AG04449 (cell line): ENCODE measurements around the gene MORN5.
A peak's percentile ranks its signal among the peaks of the same experiment; 100 is the strongest.

Source experiments
- CTCF ChIA-PET: fragments of 350-600 bp; formaldehyde crosslinking; extraction: SDS; loops from one replicate; lab custom pipeline; 2021; ENCODE audit warnings: antibody characterized with exemption; lab: Yijun Ruan, JAX
- POLR2A ChIA-PET: fragments of 400-600, 350-600 bp; formaldehyde crosslinking; extraction: SDS; loops from one replicate; lab custom pipeline; 2020; ENCODE audit warnings: antibody characterized with exemption, inconsistent platforms; lab: Yijun Ruan, JAX
- DNase-seq: peaks from one replicate; pipeline ENCODE4 v3.0.0-alpha.2; 2010; ENCODE audit warnings: low read depth, low spot score
- H3K4me3 ChIP-seq: 2 replicates; pipeline ENCODE4 v1.5.1; 2011; ENCODE audit warnings: low read depth, mild to moderate bottlenecking, control low read depth, low read length
- TF ChIP-seq, protein P1 (sequence below): IDR thresholded peaks from one replicate; pipeline ENCODE4 v1.5.1; 2011; ENCODE audit warnings: mild to moderate bottlenecking, moderate library complexity, low read length, control low read depth, inconsistent platforms; ENCODE audit not compliant: insufficient read depth; ENCODE audit errors: missing control alignments

Gene MORN5

DNA sequence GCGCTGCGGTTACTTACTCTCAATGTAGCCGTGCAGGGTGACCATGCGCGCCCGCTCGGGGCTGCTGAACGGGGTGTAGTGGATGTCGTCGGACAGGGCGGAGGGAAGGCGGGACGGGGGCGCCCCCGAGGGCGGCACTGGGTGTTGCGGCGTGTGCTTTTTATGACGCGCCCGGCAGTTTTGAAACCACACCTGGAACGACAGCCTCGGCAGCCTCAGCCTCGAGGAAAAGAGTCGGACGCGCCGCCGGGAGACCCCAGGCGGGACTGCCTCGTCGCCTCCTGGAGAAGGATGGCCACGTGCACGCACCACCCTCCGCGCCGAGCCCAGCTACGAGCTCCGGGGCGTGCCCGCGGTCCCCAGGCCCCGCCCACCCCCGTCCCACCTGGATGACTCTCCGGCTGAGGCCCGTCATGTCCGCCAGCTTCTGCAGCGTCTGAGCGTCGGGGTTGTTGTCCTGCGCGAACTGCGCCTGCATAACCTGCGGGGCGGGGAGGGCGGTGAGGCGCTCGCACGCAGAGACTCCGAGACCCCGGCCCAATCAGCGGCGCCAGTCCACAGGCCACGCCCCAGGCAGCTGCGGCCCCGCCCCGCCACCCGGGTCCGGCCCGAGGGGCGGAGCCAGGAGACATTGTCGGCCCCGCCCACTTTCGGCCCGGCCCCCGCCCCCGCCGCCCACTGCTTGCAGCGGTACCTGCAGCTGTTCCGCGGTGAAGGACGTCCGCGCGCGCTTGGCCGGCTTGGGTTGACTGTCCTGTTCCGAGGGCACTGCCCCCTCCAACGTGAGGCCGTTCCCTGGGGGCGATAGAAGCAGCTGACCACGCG, 54.1 kb downstream of the MORN5 start:
- ChIA-PET CTCF (interaction anchor here (1.4 kb wide), 1 partner anchor 88 kb away, joined by 4 read pairs; no protein-coding TSS in a partner anchor), POLR2A (no interaction called here)
- TF ChIP-seq, protein P1, sequence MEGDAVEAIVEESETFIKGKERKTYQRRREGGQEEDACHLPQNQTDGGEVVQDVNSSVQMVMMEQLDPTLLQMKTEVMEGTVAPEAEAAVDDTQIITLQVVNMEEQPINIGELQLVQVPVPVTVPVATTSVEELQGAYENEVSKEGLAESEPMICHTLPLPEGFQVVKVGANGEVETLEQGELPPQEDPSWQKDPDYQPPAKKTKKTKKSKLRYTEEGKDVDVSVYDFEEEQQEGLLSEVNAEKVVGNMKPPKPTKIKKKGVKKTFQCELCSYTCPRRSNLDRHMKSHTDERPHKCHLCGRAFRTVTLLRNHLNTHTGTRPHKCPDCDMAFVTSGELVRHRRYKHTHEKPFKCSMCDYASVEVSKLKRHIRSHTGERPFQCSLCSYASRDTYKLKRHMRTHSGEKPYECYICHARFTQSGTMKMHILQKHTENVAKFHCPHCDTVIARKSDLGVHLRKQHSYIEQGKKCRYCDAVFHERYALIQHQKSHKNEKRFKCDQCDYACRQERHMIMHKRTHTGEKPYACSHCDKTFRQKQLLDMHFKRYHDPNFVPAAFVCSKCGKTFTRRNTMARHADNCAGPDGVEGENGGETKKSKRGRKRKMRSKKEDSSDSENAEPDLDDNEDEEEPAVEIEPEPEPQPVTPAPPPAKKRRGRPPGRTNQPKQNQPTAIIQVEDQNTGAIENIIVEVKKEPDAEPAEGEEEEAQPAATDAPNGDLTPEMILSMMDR, result no peak
- H3K4me3 ChIP-seq, result peak overlapping the region; percentile 42
- no peak for DNase-seq

DNA sequence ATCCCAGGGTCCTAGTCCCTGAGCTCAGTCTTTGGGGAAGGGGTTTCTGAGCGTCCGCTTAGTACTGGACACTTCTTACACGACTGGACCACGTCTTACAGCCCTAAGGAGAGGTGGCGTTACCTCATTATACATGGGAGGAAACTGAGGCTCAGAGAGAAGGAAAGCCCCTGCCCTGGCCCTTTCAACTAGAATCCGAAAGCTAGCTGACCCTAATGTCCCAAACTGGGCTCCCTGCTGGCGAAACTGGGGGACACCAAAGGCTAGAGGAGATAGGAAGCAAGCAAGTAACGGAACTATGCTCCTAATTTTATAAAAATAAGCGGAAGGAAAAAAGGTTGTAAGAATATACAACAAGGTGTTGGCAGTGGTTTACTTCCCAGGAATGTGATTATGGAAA, 54.8 kb downstream of the MORN5 start:
- H3K4me3 ChIP-seq, result peak overlapping the region; percentile 25; the same call in 1 of the 2 replicates
- ChIA-PET POLR2A (no interaction called here), CTCF (interaction anchor here (1.4 kb wide), 1 partner anchor 89 kb away, joined by 4 read pairs; no protein-coding TSS in a partner anchor)
- TF ChIP-seq, protein P1, result no peak
- DNase-seq, result no peak

DNA sequence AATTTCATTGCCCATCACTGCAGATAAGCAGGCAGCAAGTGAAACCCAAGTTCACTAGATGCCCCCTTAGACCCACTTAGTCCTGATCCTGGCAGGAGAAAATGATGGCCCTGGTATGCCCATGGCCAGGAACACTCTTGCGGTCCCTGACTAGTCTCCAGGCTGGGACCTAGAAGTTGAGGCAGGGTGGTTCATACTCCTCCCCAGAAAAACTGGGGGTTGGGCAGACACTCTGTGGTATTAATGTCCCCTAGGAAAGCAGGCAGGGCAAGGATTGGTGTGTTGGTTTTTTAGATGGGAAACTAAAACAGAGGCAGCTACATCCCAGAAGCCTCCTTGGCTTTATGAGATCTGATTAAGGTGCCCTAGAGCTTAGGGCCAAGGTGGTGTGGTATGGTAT, 56.0 kb downstream of the MORN5 start:
- H3K4me3 ChIP-seq, result no peak overlapping the region
- ChIA-PET POLR2A (no interaction called here), CTCF (interaction anchor here (1.1 to 2.2 kb wide), 2 partner anchors 93 to 117 kb away, joined by 5 to 6 read pairs; no protein-coding TSS in a partner anchor)
- TF ChIP-seq, protein P1, result no peak
- no peak for DNase-seq

DNA sequence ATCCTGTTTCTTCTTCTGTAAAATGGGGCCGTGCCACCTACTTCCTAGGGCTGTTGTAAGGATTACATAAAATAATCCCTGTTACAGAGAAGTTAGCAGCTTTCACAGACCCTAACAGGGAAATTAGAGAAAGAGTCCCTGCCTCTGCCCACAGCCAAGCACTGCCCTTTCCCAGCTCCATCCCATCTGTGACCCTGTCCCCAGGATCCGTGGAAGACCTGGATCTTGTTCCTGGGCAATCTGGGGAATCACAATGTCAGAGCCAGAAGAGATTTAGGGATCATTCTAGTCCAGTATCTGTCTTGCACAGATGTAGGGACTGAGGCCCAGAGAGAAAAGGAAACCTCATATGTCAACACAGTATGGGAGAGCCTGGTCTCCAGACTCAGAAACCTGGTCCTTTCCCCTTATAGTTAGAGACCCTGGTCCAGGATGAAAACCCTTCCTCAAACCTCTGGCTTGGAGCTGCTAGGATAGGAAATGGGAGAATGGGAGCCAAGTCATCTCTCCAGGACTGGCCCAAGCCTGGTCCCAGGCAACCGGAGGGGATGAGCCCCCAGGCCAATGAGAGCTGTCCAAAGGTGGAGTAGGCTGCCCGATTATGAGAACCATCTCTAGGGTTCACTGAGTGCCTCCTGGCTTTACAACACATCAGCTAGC, 56.6 kb downstream of the MORN5 start:
- TF ChIP-seq, protein P1, result no peak
- DNase-seq, result no peak
- CTCF ChIA-PET, result interaction anchor here (1.1 to 2.2 kb wide), 2 partner anchors 93 to 117 kb away, joined by 5 to 6 read pairs; no protein-coding TSS in a partner anchor
- H3K4me3 ChIP-seq, result no peak overlapping the region
- POLR2A ChIA-PET, result no interaction called here

DNA sequence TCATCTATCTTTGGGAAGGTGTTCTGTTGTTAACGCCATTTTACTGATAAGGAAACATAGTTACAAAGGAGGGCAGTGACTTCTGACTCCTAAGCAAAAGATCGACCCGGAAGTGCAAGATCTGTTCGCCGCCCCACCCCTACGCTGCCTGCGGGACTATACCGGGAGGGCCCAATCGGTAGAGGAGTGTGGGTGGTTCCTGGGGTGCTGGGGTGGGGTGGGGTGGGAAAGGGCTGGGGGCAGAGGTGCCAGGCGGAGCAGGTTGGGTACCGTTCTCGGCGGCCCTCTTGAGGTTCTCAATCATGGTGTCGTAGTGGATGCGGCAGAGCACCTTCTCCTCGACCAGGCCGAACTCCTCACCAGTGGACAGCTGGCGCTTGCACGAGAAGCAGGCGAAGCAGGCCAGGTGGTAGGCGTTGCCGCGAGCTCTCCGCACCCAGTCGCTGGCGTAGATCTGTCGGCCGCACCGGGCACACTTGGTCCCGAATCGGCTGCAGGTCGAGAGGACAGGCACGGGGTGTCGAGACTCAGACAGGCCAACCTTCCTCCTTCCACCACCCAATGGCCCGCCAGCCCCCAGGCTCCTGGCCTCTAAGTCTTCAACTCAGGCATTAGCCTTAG, 57.2 kb downstream of the MORN5 start:
- H3K4me3 ChIP-seq, result no peak overlapping the region
- CTCF ChIA-PET, result interaction anchor here (1.1 to 2.2 kb wide), 2 partner anchors 94 to 118 kb away, joined by 5 to 6 read pairs; no protein-coding TSS in a partner anchor
- no peak for DNase-seq
- TF ChIP-seq, protein P1, result no peak
- POLR2A ChIA-PET, result no interaction called here

DNA sequence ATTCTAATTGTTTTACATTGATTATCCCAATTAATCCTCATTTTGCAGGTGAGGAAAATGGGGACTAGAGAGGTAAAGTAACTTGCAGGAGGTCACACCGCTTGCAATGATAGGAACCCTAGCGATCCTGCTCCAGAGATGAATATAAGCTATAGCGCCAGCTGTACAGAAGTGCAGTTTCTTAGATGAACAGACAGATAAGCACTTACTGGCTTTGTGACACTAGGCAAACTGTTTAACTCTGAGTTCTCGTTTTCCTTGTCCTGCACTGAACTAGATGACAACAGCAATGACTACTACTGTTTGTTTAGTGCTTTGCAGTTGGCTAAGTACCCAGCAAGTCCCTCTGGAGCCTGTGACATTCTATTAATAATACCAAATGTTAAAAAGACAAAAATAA, 57.9 kb downstream of the MORN5 start:
- ChIA-PET POLR2A (no interaction called here), CTCF (no interaction called here)
- TF ChIP-seq, protein P1, result no peak
- DNase-seq, result no peak
- H3K4me3 ChIP-seq, result no peak overlapping the region
